GM03348 (cell line): ENCODE measurements around the gene PTX3.

Source experiments
- DNase-seq: peaks from one replicate; pipeline ENCODE4 v3.0.0; 2012; ENCODE audit warnings: low spot score

PTX3 gene

DNA sequence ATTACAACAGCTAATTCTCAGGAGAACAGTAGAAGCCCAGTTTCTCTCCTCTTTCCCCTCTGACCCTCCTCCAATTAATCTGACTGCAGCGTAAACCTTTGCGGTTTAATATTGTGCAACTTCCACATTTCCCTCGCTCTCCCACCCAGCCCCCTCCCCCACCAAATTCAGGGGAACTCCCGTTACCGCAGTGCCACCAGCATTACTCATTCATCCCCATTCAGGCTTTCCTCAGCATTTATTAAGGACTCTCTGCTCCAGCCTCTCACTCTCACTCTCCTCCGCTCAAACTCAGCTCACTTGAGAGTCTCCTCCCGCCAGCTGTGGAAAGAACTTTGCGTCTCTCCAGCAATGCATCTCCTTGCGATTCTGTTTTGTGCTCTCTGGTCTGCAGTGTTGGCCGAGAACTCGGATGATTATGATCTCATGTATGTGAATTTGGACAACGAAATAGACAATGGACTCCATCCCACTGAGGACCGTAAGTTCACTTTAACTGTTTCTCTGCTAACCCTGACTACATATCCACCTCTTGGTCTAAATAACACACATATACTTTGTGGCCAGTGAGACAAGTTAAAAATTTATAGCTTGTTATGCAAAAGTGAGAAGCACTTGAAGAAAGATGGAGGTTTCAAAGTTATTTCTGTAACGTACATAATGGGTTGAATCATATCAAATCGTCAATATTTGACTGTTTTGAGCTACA lies at the start of gene PTX3:
TSS of gene PTX3 (plus strand) at position 268 of the 709 bp plus-strand sequence. CDS start at position 352, 84 bp downstream.
- peak; percentile 79 for DNase-seq

GRCh38 chr3:157387708-157388435 lies 48.8 kb upstream of the PTX3 start:
- DNase-seq, result no peak

GRCh38 chr3:157388976-157389375 lies 47.7 kb upstream of the PTX3 start:
- peak; percentile 7 for DNase-seq

GRCh38 chr3:157390713-157391515 lies 45.7 kb upstream of the PTX3 start:
- DNase-seq, result no peak

GRCh38 chr3:157392104-157392503 lies 44.5 kb upstream of the PTX3 start:
- DNase-seq, result no peak

GRCh38 chr3:157393113-157393512 lies 43.5 kb upstream of the PTX3 start:
- DNase-seq, result no peak

- DNase-seq, result no peak
Measured at GRCh38 chr3:157394411-157394810, 42.2 kb upstream of the PTX3 start.

- DNase-seq, result no peak
Measured at GRCh38 chr3:157398598-157398997, 38.1 kb upstream of the PTX3 start.

GRCh38 chr3:157404381-157404780 lies 32.3 kb upstream of the PTX3 start:
- no peak for DNase-seq

DNA sequence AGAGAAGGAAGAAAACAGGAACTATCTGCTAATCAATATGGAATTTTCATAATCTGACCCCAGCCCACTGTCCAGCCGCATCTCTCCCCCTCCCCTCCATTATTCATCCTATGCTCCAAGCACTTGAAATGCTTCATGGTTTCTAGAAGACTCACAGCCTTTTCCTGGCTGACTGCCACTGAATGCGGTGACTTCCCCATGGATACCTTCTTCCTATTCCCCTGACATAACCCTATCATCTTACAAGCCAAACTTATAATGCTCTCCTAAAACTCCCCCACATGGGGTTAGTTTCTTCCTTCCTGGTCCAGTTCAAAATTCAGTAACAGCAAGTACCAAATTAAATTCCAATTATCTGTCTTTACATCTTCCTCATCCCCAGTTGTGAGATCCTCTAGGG lies 31.2 kb upstream of the PTX3 start:
- no peak for DNase-seq

DNA sequence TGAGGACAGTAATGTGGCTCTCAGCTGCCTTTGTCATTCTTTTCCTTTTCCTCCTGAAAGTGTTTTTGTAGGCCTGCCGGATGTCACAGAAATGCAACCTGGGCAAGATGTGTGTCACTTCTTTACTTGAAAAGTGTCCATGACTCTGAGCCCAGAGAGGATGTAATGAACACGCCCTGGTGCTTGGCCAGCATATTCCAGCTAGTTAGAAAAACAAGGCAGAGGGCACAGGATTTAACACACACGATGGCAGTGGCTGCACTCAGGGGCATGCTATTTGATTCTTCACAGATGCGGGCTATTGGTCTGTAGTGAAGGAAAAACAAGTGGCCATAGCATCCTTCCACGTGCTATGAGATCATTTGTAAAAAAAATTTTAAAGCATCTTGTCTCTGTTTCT lies 30.3 kb upstream of the PTX3 start:
- no peak for DNase-seq

- DNase-seq, result no peak
Measured at GRCh38 chr3:157407769-157408168, 28.9 kb upstream of the PTX3 start.

DNA sequence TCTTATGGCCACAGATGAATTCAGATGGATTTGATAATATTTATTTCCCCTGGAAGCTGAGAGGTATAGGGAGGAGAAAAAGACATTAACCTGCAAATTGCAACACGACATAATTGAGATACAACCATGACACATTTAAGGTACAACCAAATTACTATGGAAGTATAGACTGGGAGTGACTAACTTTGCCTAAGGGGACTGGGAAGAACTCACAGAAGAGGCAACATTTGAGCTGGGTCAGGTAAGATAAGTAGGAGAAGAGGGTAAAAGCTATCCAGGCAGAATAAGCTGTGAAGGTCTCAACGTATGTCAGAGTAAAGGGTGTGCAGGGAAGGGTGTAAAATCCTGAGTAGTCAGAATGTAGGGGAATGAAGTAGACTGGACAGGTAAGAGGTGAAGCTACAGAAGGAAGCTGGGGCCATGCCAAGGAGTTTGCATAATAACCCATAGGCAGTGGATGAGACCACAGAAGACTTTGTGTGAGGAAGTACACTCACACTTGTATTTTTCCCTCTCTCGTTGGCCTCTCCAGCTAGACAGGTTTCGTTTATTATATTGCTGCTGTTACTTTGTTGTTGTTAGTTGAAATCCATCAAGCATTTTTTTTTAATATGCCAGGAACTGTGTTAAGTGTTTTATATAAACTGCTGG lies 28.0 kb upstream of the PTX3 start:
- no peak for DNase-seq

DNA sequence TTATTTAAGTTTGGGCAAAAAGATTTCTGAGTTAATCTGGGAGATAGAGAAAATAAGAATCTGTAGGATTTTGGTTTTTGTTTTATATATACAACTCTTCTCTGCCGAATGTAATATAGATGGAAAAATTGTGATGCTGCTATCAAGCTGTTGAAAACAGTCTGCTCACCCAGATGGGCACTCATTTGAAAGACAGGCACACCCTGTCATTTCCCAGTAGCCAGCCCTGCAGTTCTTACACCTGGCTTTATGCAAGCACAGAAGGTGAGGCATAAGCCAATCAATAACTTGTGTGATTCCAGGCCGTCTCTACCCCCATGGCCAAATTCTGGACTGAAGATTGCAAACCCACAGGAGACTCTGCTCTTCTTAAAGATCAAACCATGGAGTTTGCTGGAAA lies 27.1 kb upstream of the PTX3 start:
- no peak for DNase-seq

DNA sequence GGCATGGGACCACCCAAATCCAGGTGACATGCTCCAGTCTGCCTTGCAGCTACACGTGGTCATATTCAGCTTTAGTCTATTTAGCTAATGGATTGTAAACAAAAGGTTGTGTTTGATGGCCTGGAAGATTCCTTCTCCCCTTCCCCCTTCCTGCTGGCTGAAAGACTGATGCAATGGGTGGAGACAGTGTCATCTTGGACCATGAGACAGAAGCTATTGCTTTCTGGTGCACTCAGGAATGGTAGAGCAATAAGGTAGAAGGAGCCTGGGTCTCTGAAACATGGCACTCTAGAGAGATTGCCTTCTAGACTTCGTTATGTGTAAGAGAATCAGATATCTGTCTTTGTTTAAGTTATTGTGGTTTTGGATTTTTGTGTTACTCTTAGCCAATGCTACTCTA lies 25.7 kb upstream of the PTX3 start:
- no peak for DNase-seq

DNA sequence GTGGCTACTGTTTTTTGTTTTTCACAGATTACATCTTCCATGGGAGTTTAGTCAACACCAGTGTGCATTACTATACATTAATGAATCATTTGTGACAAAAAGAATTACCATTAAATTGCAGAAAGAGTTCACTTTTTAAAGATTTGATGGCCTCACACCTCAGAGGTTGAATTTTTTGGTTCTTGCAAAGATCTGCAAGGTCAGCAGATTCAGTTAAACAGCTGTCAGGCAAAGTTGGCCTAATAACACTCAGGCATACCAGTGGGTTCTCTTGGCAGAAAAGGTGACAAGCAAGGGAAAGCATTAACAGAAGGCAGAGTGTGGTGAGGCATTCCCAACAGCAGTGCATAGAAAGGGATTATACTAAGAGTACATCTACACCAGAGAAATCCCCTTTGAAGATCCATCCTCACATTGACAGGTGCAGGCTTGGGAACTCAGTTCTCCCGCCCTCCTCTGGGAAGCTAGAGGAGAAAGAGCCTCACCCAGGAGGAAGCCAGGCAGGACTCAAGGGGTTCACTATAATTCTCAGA lies 24.3 kb upstream of the PTX3 start:
- no peak for DNase-seq

- DNase-seq, result no peak
Measured at GRCh38 chr3:157414861-157415260, 21.8 kb upstream of the PTX3 start.

GRCh38 chr3:157416347-157417087 lies 20.1 kb upstream of the PTX3 start:
- DNase-seq, result no peak

DNA sequence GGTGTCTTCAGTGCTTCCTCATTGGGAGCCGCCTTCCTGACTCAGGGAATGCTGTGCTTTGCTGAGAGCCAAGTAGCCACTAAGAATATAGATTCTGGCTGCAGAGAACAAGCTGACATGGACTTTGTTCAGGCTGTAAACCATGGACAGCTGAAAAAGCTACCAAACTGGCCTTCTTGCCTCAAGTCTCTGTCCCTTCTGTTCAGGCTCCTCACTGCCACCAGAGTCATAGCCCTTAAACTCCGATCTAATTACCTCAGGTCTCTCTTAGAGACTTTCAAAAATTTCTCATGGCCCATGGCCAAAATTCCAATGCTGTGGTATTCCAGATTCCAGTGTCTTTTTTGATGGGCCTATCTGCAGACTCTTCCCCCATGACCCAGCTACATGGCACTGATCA lies 19.4 kb upstream of the PTX3 start:
- no peak for DNase-seq

DNA sequence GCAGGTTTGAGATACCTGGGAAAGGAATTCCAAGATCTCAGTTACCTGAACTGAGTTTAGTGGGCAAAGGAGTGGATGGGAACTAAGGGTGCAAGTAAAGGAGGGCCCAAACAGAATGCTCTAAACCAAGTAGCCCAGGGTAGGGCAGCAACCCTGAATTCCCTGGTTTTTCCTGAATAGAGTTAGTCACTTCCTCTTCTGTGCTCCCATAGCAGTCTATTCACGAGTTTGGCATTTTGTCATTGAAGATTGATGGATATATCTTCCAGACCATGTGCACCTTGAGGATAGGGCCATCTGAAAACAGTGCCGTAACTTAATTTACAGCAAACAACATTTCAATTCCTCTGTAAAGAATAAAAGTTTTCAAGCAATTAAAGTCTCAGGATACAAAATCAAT lies 18.5 kb upstream of the PTX3 start:
- no peak for DNase-seq

DNA sequence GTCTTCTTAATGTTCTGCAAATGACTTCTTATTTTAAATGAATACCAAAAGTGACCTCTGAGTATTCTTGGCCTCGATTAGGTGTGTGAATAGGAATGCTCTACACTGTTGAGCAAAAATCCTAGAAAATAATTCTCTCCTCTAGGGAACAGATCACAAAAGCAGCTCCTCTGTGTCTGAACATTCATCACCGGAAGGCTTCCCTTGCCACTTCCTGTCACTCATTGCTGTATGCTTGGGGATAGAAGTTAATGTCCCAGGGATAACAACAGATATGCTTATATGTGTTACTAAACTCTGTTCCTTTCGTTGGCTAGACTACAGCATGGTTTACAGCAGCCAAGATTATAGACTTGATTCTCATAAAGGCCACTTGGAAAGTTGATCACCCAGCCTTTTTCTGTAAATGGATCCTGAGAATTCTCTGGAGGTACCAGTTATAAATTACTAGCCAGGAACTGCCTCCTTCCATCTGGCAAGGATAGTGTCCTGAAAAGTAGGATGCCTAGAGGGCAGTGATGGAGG lies 16.0 kb upstream of the PTX3 start:
- no peak for DNase-seq
